ENCODE data around the gene PPP2R5A.

Gene PPP2R5A

DNA sequence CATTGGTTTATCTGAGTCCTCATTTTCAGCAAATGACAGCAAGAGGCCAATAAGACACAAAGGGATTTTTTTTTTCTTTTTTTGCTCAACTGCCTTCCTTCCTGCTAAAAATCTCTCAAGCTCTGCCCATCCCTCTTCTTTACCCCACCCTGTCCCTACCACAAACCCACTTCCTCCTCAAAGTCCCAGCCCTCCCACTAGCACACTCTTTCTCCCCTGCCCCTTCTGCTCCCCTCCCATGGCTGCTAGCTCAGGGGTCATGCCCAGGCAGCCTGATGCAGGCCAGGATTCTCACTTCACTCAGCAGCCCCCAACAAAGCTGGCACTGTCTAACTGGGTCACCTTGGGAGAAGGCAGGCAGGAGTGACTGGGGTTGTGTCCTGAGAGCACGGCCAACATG, 28.8 kb upstream of the PPP2R5A start:
- H3F3A ChIP-seq (ENCODE audit: insufficient read depth) = no peaks in the 10 kb centered on the region
- no peak overlapping the region for H3K27ac ChIP-seq (ENCODE audit: low read depth, low read length)
- H2AFZ ChIP-seq (ENCODE audit: low read depth, low read length, severe bottlenecking) = no peak overlapping the region
- H3K36me3 ChIP-seq (ENCODE audit: low read length) = no peaks in the 10 kb centered on the region
- no peaks in the 10 kb centered on the region for H3K9me3 ChIP-seq (ENCODE audit: insufficient read depth, low read length)
- H3K79me2 ChIP-seq (ENCODE audit: insufficient read depth, low read length) = no peaks in the 10 kb centered on the region
- H3K27me3 ChIP-seq (ENCODE audit: low read length) = no peaks in the 10 kb centered on the region
- no peaks in the 10 kb centered on the region for H4K20me1 ChIP-seq (ENCODE audit: low read depth, low read length)
- TF ChIP-seq, protein P1, sequence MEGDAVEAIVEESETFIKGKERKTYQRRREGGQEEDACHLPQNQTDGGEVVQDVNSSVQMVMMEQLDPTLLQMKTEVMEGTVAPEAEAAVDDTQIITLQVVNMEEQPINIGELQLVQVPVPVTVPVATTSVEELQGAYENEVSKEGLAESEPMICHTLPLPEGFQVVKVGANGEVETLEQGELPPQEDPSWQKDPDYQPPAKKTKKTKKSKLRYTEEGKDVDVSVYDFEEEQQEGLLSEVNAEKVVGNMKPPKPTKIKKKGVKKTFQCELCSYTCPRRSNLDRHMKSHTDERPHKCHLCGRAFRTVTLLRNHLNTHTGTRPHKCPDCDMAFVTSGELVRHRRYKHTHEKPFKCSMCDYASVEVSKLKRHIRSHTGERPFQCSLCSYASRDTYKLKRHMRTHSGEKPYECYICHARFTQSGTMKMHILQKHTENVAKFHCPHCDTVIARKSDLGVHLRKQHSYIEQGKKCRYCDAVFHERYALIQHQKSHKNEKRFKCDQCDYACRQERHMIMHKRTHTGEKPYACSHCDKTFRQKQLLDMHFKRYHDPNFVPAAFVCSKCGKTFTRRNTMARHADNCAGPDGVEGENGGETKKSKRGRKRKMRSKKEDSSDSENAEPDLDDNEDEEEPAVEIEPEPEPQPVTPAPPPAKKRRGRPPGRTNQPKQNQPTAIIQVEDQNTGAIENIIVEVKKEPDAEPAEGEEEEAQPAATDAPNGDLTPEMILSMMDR (IDR thresholded peaks at IDR 0.05; ENCODE audit: insufficient read depth, low read length, poor library complexity, severe bottlenecking) = no peak
- no peak for TF ChIP-seq EZH2phosphoT487 (conservative IDR thresholded peaks at IDR 0.05; ENCODE audit: low read length)
- no peak overlapping the region for H3K4me3 ChIP-seq (ENCODE audit: insufficient read depth, low read length, poor library complexity, severe bottlenecking)
- no peaks in the 10 kb centered on the region for H3K9me2 ChIP-seq (replicated peaks; ENCODE audit: insufficient read depth, low read length)
- no peak overlapping the region for H3K9ac ChIP-seq (ENCODE audit: low read length)
- no peak overlapping the region for H3K4me2 ChIP-seq (ENCODE audit: low read depth, low read length, poor library complexity, severe bottlenecking)

- Histone ChIP-seq H3K27me3 (ENCODE audit: low read length) (no peaks in the 10 kb centered on the region), H3K9ac (ENCODE audit: low read length) (no peak overlapping the region), H2AFZ (ENCODE audit: low read depth, low read length, severe bottlenecking) (no peak overlapping the region), H3K4me3 (ENCODE audit: insufficient read depth, low read length, poor library complexity, severe bottlenecking) (no peak overlapping the region), H3F3A (ENCODE audit: insufficient read depth) (no peaks in the 10 kb centered on the region), H3K27ac (ENCODE audit: low read depth, low read length) (no peak overlapping the region), H3K79me2 (ENCODE audit: insufficient read depth, low read length) (no peaks in the 10 kb centered on the region), H3K9me3 (ENCODE audit: insufficient read depth, low read length) (no peaks in the 10 kb centered on the region), H3K36me3 (ENCODE audit: low read length) (no peaks in the 10 kb centered on the region), H3K4me2 (ENCODE audit: low read depth, low read length, poor library complexity, severe bottlenecking) (no peak overlapping the region), H4K20me1 (ENCODE audit: low read depth, low read length) (no peaks in the 10 kb centered on the region), H3K9me2 (replicated peaks; ENCODE audit: insufficient read depth, low read length) (no peaks in the 10 kb centered on the region)
- no peak for TF ChIP-seq EZH2phosphoT487 (conservative IDR thresholded peaks at IDR 0.05; ENCODE audit: low read length)
- TF ChIP-seq, protein P1 (IDR thresholded peaks at IDR 0.05; ENCODE audit: insufficient read depth, low read length, poor library complexity, severe bottlenecking) = no peak
Observed at GRCh38 chr1:212257157-212257556, 28.1 kb upstream of the PPP2R5A start.

DNA sequence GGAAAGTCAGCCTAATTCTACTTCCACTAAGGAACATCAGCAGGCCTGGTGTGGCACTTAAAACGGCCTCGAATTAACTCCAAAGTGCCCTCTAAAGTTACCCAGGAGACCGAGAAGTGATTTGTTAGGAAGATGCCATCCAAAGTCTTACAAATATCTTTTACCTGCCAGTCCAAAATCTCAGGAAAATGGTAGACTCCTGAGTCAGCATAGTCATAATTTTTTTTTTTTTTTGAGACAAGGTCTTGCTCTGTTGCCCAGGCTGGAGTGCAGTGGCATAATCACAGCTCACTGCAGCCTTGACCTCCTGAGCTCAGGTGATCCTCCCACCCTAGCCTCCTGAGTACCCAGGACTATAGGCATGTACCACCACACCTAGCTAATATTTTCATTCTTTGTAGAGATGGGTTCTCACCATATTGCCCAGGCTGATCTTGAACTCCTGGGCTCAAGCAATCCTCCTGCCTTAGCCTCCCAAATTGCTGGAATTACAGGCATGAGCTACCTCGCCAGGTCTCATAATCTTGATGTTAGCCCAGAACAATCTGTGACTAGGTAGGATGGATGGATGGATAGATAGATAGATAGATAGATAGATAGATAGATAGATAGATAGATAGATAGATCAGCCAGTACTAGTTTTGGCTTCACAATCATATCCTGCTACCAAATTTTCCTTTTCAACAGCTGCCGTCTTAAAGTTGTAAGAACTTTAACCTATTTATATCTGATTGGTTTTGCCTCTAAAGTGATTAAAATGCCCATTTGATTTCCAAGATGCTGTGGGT, 25.3 kb upstream of the PPP2R5A start:
- H3K79me2 ChIP-seq (ENCODE audit: insufficient read depth, low read length) = no peaks in the 10 kb centered on the region

More for the DNA sequence above, 25.3 kb upstream of the PPP2R5A start:
- Histone ChIP-seq H3K27ac (ENCODE audit: low read depth, low read length) (no peak overlapping the region), H3K4me2 (ENCODE audit: low read depth, low read length, poor library complexity, severe bottlenecking) (no peak overlapping the region), H3K9me2 (replicated peaks; ENCODE audit: insufficient read depth, low read length) (no peaks in the 10 kb centered on the region), H3K36me3 (ENCODE audit: low read length) (no peaks in the 10 kb centered on the region), H3K27me3 (ENCODE audit: low read length) (no peaks in the 10 kb centered on the region), H3K4me3 (ENCODE audit: insufficient read depth, low read length, poor library complexity, severe bottlenecking) (no peak overlapping the region), H4K20me1 (ENCODE audit: low read depth, low read length) (no peaks in the 10 kb centered on the region), H3K9ac (ENCODE audit: low read length) (no peak overlapping the region), H3K9me3 (ENCODE audit: insufficient read depth, low read length) (no peaks in the 10 kb centered on the region), H2AFZ (ENCODE audit: low read depth, low read length, severe bottlenecking) (no peak overlapping the region), H3F3A (ENCODE audit: insufficient read depth) (peaks cover 3% of the 10 kb centered on the region; the same call in 1 of the 2 replicates)
- no peak for TF ChIP-seq EZH2phosphoT487 (conservative IDR thresholded peaks at IDR 0.05; ENCODE audit: low read length)
- TF ChIP-seq, protein P1 (IDR thresholded peaks at IDR 0.05; ENCODE audit: insufficient read depth, low read length, poor library complexity, severe bottlenecking) = no peak

Data from SU-DHL-6 (cell line).